HepG2 (cell line): ENCODE measurements around the gene KAZN. TPM values are rescaled to one million over a fixed set of nuclear protein-coding genes. Genes with fewer than 3 reads are reported as not detected.

Source experiments
- ATAC-seq: fragments of 200-7000 bp; cut with Tn5 transposase; 3 replicates; pipeline ENCODE4 v1.9.1; 2020; ENCODE audit warnings: mild to moderate bottlenecking, moderate library complexity
- BruUV-seq: library from RNA; stranded (reverse); fragments of 400-500 nt; replicated peaks from 2 replicates; lab custom pipeline; 2021; lab: Mats Ljungman, UMichigan
- CTCF ChIA-PET: fragments of 300-600 bp; formaldehyde crosslinking; extraction: SDS; loops from one replicate; lab custom pipeline; 2021; ENCODE audit warnings: low total read pairs, inconsistent platforms, low intra/inter-chr PET ratio; lab: Yijun Ruan, JAX
- POLR2A ChIA-PET: fragments of 350-600 bp; sonication (Branson Sonifier 250); formaldehyde crosslinking; loops from one replicate; lab custom pipeline; 2020; ENCODE audit warnings: antibody characterized with exemption, inconsistent platforms; lab: Yijun Ruan, JAX
- DNase-seq: peaks from one replicate; pipeline ENCODE4 v3.0.0-alpha.2; 2015; ENCODE audit warnings: low spot score
- FAIRE-seq: peaks from 3 replicates; lab custom pipeline; 2011; peaks lifted over from hg19 to GRCh38; lab: Jason Lieb, UNC
- H2AFZ ChIP-seq: one replicate; pipeline ENCODE4 v1.6.1; 2011; ENCODE audit warnings: low read length, inconsistent platforms
- H3K27ac ChIP-seq: fragments of 300-600 bp; 3 replicates; pipeline ENCODE4 v1.8.0; 2011; ENCODE audit warnings: mixed run types, mild to moderate bottlenecking, mixed read lengths, low read length, inconsistent platforms; ENCODE audit not compliant: insufficient read depth; ENCODE audit errors: extremely low read length
- H3K27me3 ChIP-seq, 2 experiments: fragments of 200-600 bp in 1 of 2; 2 replicates in 1 of 2; 3 replicates in 1 of 2; pipeline versions ENCODE4 v1.6.0 to v1.8.0; 2011; ENCODE audit warnings: low read length in 2 of 2, mild to moderate bottlenecking in 2 of 2, moderate library complexity in 2 of 2, inconsistent platforms in 1 of 2; ENCODE audit not compliant: insufficient read depth in 2 of 2, control insufficient read depth in 1 of 2
- H3K36me3 ChIP-seq, 2 experiments: fragments of 200-600 bp in 1 of 2; replicated peaks in 1 of 2; 2 replicates in 1 of 2; 3 replicates in 1 of 2; pipeline versions ENCODE4 v1.5.1 to v1.8.0; 2011; ENCODE audit warnings: low read length in 2 of 2, inconsistent platforms in 1 of 2; ENCODE audit not compliant: insufficient read depth in 2 of 2, control insufficient read depth in 1 of 2
- H3K4me1 ChIP-seq: 2 replicates; pipeline ENCODE4 v1.5.1; 2012; ENCODE audit warnings: low read length, inconsistent platforms; ENCODE audit not compliant: insufficient read depth
- H3K4me2 ChIP-seq: 2 replicates; pipeline ENCODE4 v1.6.0; 2011; ENCODE audit warnings: low read depth, low read length, inconsistent platforms
- H3K4me3 ChIP-seq, 3 experiments: fragments of 200-600 bp in 1 of 3; sonication (generic), shearing (Covaris generic) in 1 of 3; replicated peaks in 1 of 3; 2 replicates each; pipeline ENCODE4 v1.5.1; 2011 to 2016; ENCODE audit warnings: low read length in 3 of 3, inconsistent platforms in 2 of 3, low read depth in 2 of 3, mild to moderate bottlenecking in 2 of 3, control low read depth in 1 of 3, mixed read lengths in 1 of 3; ENCODE audit not compliant: insufficient read depth in 1 of 3
- H3K79me2 ChIP-seq: one replicate; pipeline ENCODE4 v1.6.1; 2011; ENCODE audit warnings: low read length, inconsistent platforms; ENCODE audit not compliant: insufficient read depth
- H3K9ac ChIP-seq: 2 replicates; pipeline ENCODE4 v1.6.0; 2011; ENCODE audit warnings: mild to moderate bottlenecking, low read depth, low read length, inconsistent platforms; ENCODE audit not compliant: insufficient read depth
- H3K9me3 ChIP-seq: 2 replicates; pipeline ENCODE4 v1.5.1; 2012; ENCODE audit warnings: mild to moderate bottlenecking, low read length
- H4K20me1 ChIP-seq: 2 replicates; pipeline ENCODE4 v1.6.0; 2011; ENCODE audit warnings: inconsistent platforms, mild to moderate bottlenecking, low read length, moderate library complexity; ENCODE audit not compliant: insufficient read depth
- GZF1 ChIP-seq: sonication (generic); formaldehyde crosslinking; IDR thresholded peaks from 2 replicates; pipeline ENCODE4 v1.5.1; 2020; ENCODE audit warnings: mild to moderate bottlenecking, missing genetic modification reagents
- KDM5A ChIP-seq: fragments of 200-600 bp; sonication (generic); IDR thresholded peaks from 2 replicates; pipeline ENCODE4 v1.7.0; 2018; ENCODE audit warnings: antibody characterized with exemption, mild to moderate bottlenecking, low read length, borderline replicate concordance
- STAG1 ChIP-seq: sonication (generic); formaldehyde crosslinking; IDR thresholded peaks from 2 replicates; pipeline ENCODE4 v1.4.0; 2020; ENCODE audit warnings: missing genetic modification reagents
- XRCC5 ChIP-seq: fragments of 200-400 bp; formaldehyde crosslinking; optimal IDR thresholded peaks from 2 replicates; pipeline ENCODE3; 2017; ENCODE audit warnings: mild to moderate bottlenecking, low read length
- ZHX2 ChIP-seq, 2 experiments: sonication (generic) in 1 of 2; formaldehyde crosslinking in 1 of 2; IDR thresholded peaks; 2 replicates each; pipeline versions ENCODE4 v1.6.1 to v1.9.0; 2014 to 2022; ENCODE audit warnings: antibody characterized with exemption in 1 of 2, borderline replicate concordance in 1 of 2, inconsistent platforms in 1 of 2, low read depth in 1 of 2, missing genetic modification reagents in 1 of 2
- ZNF7 ChIP-seq: IDR thresholded peaks from 2 replicates; pipeline ENCODE4 v1.6.1; 2016; ENCODE audit warnings: missing biosample characterization, missing genetic modification reagents
- WGBS: methylation state at CpG from one replicate; pipeline ENCODE4 v1.1.6; 2017; ENCODE audit warnings: low lambda C conversion rate; 5-methylcytosine and 5-hydroxymethylcytosine counted together
- in situ Hi-C: cut with HindIII; loops from 2 replicates; pipeline ENCODE4 v1.10.0; 2017; ENCODE audit warnings: low pct_unique_long_range_greater_than_20kb; ENCODE audit not compliant: extremely low pct_ligation_motif_present
- intact Hi-C: fragments of 100-400 bp; cut with micrococcal nuclease; formaldehyde crosslinking; loops from one replicate; pipeline ENCODE4 v1.10.0; 2022; ENCODE audit not compliant: unreplicated experiment
- polyA plus RNA-seq, 8 experiments: library from polyadenylated mRNA; depleted of rRNA in 3 of 8; stranded (reverse) in 7 of 8; unstranded in 1 of 8; fragments of >200 nt; fragmentation: Illumina TruSeq in 4 of 8; extraction: Trizol in 4 of 8; gene quantifications; 2 replicates each; pipeline versions ENCODE4 v1.2.1 to v1.2.3, GENCODE V29; 2011 to 2016; ENCODE audit warnings: low read depth in 4 of 8, missing spikeins in 1 of 8, mixed read lengths in 1 of 8; ENCODE audit not compliant: insufficient read depth in 1 of 8
- total RNA-seq, 5 experiments: library from RNA; depleted of rRNA; stranded (reverse); fragments of >200 nt; fragmentation: Illumina TruSeq; extraction: Trizol; gene quantifications; 2 replicates each; pipeline ENCODE4 v1.2.3, GENCODE V29; 2016; ENCODE audit warnings: low read depth in 1 of 5
- TF ChIP-seq, protein P1 (sequence below): sonication (generic); formaldehyde crosslinking; IDR thresholded peaks from 2 replicates; pipeline ENCODE4 v1.5.0; 2020; ENCODE audit warnings: mild to moderate bottlenecking, missing genetic modification reagents, moderate library complexity

KAZN gene
- total and polyA plus RNA-seq, 2 of the 13 experiments (the other 11 are each of a cell fraction or from before 2014, with no cell fraction given) = 10.4 to 13.5 TPM

DNA sequence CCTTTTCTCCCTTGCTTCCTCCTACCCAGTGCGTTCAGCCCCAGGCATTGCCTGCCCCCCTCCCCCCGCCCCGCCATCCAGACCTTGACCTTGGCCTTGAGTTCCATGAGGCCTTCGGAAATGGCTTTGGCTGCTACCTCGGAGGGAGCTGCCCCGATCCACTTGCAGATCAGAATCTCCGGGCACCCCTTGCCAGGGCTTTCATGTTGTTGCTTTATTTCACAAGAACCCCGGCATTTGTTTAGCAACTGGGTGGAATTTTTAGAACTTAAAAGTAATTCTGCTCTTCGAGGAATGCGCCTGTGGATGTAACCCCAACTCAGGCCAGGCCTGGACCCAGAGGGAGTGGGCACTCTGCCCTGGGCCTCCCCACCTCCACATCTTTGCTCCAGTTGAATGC, 401.0 kb downstream of the KAZN start (continued):
- TF ChIP-seq ZHX2 (IDR thresholded peaks at IDR 0.05; ENCODE audit: low read depth) (no peak), ZHX2 (CRISPR knock-in tag; IDR thresholded peaks at IDR 0.05; ENCODE audit: borderline replicate concordance) (no peak), GZF1 (no peak), KDM5A (no peak)

DNA sequence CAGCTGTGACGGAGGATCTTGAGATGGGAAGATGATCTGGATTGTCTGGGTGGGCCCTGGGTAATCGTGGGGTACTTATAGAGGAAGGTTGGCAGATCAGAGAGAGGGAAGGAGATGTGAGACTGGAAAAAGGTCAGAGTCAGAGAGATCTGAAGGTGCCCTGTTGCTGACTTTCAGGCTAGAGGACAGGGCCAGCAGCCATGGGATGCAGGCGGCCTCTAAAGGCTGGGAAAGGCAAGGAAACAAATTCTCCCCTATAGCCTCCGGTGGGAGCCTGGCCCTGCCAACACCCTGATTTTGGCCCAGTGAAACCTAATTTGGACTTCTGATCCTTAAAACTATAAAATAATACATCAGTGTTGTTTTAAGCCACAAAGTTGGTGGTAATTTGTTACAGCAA, 401.5 kb downstream of the KAZN start:
- Histone ChIP-seq H3K9ac (no peak overlapping the region), H3K36me3 (peaks cover 2 to 15% of the 10 kb centered on the region in 2 experiments; a peak in 4 of 5 replicates), H3K27me3 (no peaks in the 10 kb centered on the region), H3K79me2 (peaks cover 4% of the 10 kb centered on the region)
- TSS peak; percentile 37 for BruUV-seq
- TF ChIP-seq ZNF7 (CRISPR knock-in tag) (no peak), STAG1 (peak; percentile 66), XRCC5 (no peak)
- TF ChIP-seq, protein P1, sequence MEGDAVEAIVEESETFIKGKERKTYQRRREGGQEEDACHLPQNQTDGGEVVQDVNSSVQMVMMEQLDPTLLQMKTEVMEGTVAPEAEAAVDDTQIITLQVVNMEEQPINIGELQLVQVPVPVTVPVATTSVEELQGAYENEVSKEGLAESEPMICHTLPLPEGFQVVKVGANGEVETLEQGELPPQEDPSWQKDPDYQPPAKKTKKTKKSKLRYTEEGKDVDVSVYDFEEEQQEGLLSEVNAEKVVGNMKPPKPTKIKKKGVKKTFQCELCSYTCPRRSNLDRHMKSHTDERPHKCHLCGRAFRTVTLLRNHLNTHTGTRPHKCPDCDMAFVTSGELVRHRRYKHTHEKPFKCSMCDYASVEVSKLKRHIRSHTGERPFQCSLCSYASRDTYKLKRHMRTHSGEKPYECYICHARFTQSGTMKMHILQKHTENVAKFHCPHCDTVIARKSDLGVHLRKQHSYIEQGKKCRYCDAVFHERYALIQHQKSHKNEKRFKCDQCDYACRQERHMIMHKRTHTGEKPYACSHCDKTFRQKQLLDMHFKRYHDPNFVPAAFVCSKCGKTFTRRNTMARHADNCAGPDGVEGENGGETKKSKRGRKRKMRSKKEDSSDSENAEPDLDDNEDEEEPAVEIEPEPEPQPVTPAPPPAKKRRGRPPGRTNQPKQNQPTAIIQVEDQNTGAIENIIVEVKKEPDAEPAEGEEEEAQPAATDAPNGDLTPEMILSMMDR (CRISPR knock-in tag) = peak; percentile 53
- TF ChIP-seq, all 625 proteins: peak for 2
- in situ Hi-C loops = no loop called here
- H3K9me3 ChIP-seq = no peaks in the 10 kb centered on the region
- no peak overlapping the region for H2AFZ ChIP-seq
- no peak overlapping the region for H3K4me2 ChIP-seq
- no peak overlapping the region for H3K27ac ChIP-seq
- FAIRE-seq = no peak
- 88% methylated on average over 4 of the region's 4 CpGs for WGBS
- DNase-seq = no peak
- ChIA-PET POLR2A (interaction anchor here (0.6 kb wide), 1 partner anchor 60 kb away, joined by 3 read pairs; no protein-coding TSS in a partner anchor), CTCF (no interaction called here)
- peak; percentile 34; the same call in 2 of the 3 replicates for ATAC-seq
- H3K4me3 ChIP-seq = no peak overlapping the region
- H4K20me1 ChIP-seq = peaks cover 15% of the 10 kb centered on the region; the same call in 1 of the 2 replicates
- H3K4me1 ChIP-seq = peaks cover 55% of the 10 kb centered on the region
- intact Hi-C loops = no loop called here
